ENCODE data around the gene GSTA5.
"Not testable (repeated sequence)": the region's sequence is repeated elsewhere in the genome, so short reads cannot be mapped to it uniquely, and the experiment has no call there.

- TF ChIP-seq CTCF, EP300, POLR2A (IDR thresholded peaks at IDR 0.05): not testable (repeated sequence)
Measured at GRCh38 chr6:52870335-52871091, 29.9 kb upstream of the GSTA5 start.

All from ovary (tissue), 3 donors.